Measurements from ENCODE around the gene ADIG. TPM values are rescaled to one million over a fixed set of nuclear protein-coding genes. Genes with fewer than 3 reads are reported as not detected.

ADIG gene
- total RNA-seq, 1 donor from 2014 or later: not detected

DNA sequence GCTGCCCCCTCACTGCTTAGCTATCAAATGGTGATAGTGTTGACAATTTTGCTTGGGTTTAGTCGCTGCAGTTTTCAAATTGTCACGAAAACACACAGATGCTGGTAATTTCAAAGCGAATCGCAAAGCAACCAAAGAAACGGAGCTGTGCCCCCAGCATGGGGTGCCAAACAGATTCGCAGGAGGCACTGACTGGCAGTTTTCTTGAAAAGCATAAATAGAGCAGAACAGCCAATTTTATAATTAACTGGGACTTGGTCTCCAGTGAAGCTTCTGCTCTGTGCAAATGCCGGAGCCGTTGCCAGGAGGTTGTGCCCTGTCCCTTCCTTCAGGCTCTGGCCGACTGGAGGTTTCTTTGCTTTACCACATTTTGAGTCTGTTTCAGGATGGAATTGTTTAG lies 39.4 kb downstream of the ADIG start:
- no peaks in the 10 kb centered on the region for H3K4me1 Mint-ChIP-seq
- DNase-seq: no peak
- H3K27me3 Mint-ChIP-seq: peaks cover 26% of the 10 kb centered on the region
- intact Hi-C loops (cut with micrococcal nuclease): no loop called here
- no peak overlapping the region for H3K27ac Mint-ChIP-seq
- H3K36me3 Mint-ChIP-seq (ENCODE audit: low read depth): no peaks in the 10 kb centered on the region
- no peak overlapping the region for H3K4me3 Mint-ChIP-seq
- H3K9me3 Mint-ChIP-seq: no peaks in the 10 kb centered on the region

DNA sequence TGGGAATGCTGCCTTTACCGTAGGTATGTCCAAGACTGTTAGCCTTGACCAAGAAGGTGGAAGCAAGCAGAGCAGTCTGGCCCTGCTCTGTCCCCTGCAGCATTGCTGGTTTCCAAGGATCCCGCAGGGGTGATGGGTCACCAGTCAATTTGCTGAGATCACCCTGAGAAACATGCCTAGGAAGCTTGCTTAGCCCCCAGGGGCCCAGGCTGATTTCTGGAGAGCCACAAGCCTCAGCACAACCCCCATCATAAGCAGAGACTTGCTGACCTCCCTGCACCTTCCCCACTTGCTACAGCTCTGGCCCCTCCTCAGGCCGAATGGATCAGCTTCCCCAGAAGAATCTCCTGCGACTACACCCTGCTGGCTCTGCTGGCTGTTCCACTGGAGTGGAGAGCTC lies 42.1 kb downstream of the ADIG start:
- H3K27me3 Mint-ChIP-seq: peaks cover 19% of the 10 kb centered on the region

DNA sequence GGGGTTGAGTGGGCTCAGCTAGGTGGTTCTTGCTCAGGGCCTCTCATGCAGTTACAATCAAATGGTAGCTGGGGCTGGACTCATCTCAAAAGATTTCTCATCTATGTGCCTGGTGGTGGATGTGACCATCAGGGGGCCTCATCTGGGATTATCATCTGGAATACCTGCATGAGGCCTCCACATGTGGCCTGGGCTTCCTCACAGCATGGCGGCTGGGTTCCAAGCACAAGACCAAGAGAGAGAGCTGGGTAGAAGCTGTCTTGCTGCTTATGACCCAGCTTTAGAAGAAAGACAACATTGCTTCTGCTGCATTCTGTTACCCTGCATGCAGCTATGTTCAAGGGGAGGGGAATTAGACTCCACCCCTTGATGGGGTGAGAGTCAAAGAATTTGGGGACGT lies 43.1 kb downstream of the ADIG start:
- H3K9me3 Mint-ChIP-seq: no peaks in the 10 kb centered on the region
- H3K36me3 Mint-ChIP-seq (ENCODE audit: low read depth): no peaks in the 10 kb centered on the region
- peaks cover 15% of the 10 kb centered on the region for H3K27me3 Mint-ChIP-seq
- no peak overlapping the region for H3K4me3 Mint-ChIP-seq
- H3K27ac Mint-ChIP-seq: no peak overlapping the region
- H3K4me1 Mint-ChIP-seq: no peaks in the 10 kb centered on the region
- DNase-seq: no peak
- intact Hi-C loops (cut with micrococcal nuclease): no loop called here

More for the DNA sequence above, 42.1 kb downstream of the ADIG start:
- Mint-ChIP-seq H3K4me3 (no peak overlapping the region), H3K36me3 (ENCODE audit: low read depth) (no peaks in the 10 kb centered on the region), H3K4me1 (no peaks in the 10 kb centered on the region), H3K27ac (no peak overlapping the region), H3K9me3 (no peaks in the 10 kb centered on the region)
- DNase-seq: no peak
- intact Hi-C loops (cut with micrococcal nuclease): no loop called here

DNA sequence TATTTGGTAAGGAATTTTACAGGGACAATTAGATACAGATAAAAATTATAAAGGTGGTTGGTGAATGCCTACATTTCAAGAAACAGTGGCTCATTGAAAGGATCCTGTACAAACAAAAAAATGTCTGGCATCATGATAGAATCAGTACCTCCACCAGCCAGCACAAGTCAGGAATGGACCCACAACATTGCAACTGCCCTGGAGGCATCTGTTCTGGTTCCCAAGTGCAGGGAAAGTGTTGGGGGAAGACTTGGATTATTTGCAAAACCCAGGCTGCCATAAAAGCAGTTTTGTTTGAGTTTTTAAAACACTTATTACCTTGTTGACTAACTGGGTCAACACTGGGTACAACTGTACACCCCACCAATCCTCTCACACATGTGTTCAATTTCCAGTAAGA lies 44.9 kb downstream of the ADIG start:
- peaks cover 13% of the 10 kb centered on the region for H3K27me3 Mint-ChIP-seq
- H3K36me3 Mint-ChIP-seq (ENCODE audit: low read depth): no peaks in the 10 kb centered on the region
- H3K4me3 Mint-ChIP-seq: no peak overlapping the region
- H3K4me1 Mint-ChIP-seq: peaks cover 3% of the 10 kb centered on the region
- intact Hi-C loops (cut with micrococcal nuclease): no loop called here
- no peak for DNase-seq
- H3K9me3 Mint-ChIP-seq: no peaks in the 10 kb centered on the region
- H3K27ac Mint-ChIP-seq: no peak overlapping the region

DNA sequence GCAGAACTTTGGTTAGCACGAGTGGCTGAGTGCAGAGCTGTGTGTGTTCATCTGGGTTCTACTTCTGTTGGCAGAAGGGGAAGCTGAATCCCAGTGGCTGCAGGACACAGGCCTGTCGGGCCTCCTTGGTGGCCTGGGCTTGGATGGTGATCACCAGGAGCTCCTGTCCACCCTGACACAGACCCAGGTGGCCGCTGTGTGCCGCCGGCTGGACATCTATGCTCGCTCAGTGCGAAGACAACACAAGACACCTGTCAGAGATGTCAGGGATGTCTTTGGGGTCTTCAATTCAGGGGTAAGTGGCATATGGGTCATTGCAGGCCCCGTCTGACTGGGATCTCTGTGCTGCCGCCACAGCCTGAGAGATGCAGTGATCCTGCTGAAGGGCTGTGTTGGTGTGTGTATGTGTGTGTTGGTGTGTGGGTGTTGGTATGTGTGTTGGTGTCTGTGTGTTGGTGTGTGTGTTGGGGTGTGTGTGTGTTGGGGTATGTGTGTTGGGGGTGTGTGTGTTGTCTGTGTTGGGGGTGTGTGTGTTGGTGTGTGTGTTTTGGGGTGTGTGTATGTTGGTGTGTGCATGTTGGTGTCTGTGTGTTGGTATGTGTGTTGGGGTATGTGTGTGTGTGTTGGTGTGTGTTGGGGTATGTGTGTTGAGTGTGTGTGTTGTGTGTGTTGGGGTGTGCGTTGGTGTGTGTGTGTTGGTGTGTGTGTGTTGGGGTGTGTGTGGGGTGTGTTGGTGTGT lies 46.1 kb downstream of the ADIG start:
- Mint-ChIP-seq H3K27ac (no peak overlapping the region), H3K36me3 (ENCODE audit: low read depth) (no peaks in the 10 kb centered on the region), H3K4me3 (no peak overlapping the region), H3K9me3 (no peaks in the 10 kb centered on the region), H3K4me1 (peaks cover 3% of the 10 kb centered on the region), H3K27me3 (peaks cover 9% of the 10 kb centered on the region)
- intact Hi-C loops (cut with micrococcal nuclease): no loop called here
- DNase-seq: no peak

DNA sequence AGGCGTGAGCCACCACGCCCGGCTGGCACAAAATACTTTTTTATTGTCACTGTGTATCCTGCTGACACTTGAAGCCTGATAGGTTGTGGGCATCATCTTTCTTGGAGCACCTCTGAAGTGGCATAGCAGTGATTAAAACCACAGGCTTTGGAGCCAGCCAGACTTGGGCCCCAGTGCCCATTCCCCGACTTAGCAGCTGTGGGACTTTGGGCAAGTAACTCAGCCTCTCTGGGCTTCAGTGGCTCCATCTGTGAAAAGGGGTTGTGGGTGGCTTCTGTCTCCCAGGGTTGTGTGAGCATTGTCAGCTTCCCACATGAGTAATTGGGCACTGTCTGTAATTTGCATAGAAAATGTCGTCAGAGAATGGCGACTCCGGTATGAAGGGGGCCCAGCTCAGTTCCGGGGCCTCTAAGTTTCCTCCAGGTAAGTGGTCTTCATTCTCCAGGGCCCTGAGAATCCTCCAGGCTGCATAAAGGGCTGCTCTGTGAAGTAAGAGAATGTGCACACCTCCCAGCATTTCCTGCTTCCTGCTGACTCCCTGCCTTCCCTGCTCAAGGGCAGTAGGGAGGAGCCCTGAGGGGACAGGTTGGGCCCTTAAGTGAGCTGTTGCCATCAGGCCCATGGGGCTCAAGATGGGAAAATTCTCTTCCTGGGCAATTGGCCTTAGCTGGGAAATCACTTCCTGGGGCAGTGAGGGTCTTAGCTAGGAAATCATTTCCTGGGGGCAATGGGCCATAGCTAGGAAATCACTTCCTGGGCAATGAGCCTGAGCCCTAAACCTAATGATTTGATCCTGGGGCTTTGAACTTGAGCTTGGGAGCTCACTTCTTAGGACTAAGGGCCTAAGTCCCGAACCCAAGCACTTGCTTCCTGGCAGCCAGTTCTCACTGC lies 47.8 kb downstream of the ADIG start:
- intact Hi-C loops (cut with micrococcal nuclease): no loop called here
- H3K36me3 Mint-ChIP-seq (ENCODE audit: low read depth): no peaks in the 10 kb centered on the region
- no peak overlapping the region for H3K4me3 Mint-ChIP-seq
- H3K27ac Mint-ChIP-seq: no peak overlapping the region
- H3K27me3 Mint-ChIP-seq: peaks cover 8% of the 10 kb centered on the region
- no peaks in the 10 kb centered on the region for H3K9me3 Mint-ChIP-seq
- peaks cover 8% of the 10 kb centered on the region for H3K4me1 Mint-ChIP-seq
- DNase-seq: no peak

DNA sequence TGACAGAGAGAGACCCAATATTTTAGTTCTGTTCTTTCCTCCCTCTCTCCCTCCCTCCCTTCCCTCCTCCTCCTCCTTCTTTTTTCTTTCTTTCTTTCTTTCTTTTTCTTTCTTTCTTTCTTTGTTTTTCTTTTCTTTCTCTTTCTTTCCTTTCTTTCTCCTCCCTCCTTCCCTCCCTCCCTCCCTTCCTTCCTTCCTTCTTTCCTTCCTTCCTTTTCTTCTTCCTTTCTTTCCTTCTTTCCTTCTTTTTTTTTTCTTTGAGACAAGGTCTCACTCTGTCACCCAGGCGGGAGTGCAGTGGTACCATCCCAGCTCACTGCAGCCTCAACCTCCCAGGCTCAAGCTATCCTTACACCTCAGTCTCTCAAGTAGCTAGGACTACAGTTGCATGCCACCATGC lies 49.0 kb downstream of the ADIG start:
- Mint-ChIP-seq H3K27ac (no peak overlapping the region), H3K9me3 (no peaks in the 10 kb centered on the region), H3K4me3 (no peak overlapping the region), H3K4me1 (peaks cover 8% of the 10 kb centered on the region), H3K36me3 (ENCODE audit: low read depth) (no peaks in the 10 kb centered on the region), H3K27me3 (peaks cover 4% of the 10 kb centered on the region)
- DNase-seq: no peak
- intact Hi-C loops (cut with micrococcal nuclease): loop anchor here (5.0 kb wide), 1 partner anchor 102 kb away; no protein-coding TSS in a partner anchor

DNA sequence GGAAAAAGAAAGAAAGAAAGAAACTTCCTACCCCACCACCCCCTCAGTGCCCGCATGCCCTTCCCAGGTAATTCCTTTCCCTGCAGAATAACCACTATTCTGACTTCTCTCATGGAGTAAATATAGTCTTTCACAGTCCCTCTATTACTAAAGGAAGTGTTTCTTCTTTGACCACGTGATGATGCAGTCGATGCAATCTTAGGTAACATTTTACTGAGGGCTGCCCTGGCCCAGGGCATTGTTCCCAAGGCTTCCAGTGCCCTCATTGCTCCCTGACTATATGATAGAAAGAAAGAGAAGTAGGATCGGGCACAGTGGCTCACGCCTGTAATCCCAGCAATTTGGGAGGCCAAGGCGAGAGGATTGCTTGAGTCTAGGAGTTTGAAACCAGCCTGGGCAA lies 49.7 kb downstream of the ADIG start:
- H3K4me3 Mint-ChIP-seq: no peak overlapping the region

DNA sequence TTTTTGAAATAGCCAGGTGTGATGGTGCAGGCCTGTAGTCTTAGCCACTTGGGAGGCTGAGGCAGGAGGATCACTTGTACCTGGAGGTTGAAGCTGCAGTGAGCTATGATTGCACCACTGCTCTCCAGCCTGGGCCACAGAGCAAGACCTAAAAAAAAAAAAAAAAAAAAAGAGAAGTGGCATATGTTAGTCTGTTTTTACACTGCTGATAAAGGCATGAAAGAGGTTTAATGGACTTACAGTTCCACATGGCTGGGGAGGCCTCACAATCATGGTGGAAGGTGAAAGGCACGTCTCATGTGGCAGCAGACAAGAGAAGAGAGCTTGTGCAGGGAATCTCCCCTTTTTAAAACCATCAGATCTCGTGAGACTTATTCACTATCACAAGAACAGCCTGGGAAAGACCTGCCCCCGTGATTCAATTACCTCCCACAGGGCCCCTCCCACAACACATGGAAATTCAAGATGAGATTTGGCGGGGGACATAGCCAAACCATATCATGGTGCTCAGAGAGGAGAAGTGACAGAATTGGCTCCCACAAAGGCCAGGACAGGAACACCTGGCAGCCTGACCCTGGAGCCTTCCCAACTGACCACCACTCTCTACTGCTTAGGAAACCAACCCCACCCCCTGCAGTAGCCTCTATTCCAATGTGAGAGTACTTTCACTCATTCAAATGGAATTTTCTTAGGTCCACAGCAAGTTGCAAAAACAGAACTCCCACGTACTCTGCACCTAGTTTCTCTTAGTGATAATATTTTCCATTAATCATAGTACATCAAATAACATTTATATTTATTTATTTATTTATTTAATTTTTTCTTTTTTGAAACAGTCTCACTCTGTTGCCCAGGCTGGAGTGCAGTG lies 50.4 kb downstream of the ADIG start:
- H3K36me3 Mint-ChIP-seq (ENCODE audit: low read depth): no peaks in the 10 kb centered on the region
- no peak overlapping the region for H3K4me3 Mint-ChIP-seq
- peaks cover 8% of the 10 kb centered on the region for H3K4me1 Mint-ChIP-seq
- no peak for DNase-seq
- no peak overlapping the region for H3K27ac Mint-ChIP-seq
- intact Hi-C loops (cut with micrococcal nuclease): loop anchor here (5.0 kb wide), 1 partner anchor 101 kb away; no protein-coding TSS in a partner anchor
- H3K9me3 Mint-ChIP-seq: no peaks in the 10 kb centered on the region
- H3K27me3 Mint-ChIP-seq: peaks cover 7% of the 10 kb centered on the region

More for the DNA sequence above, 49.7 kb downstream of the ADIG start:
- Mint-ChIP-seq H3K27me3 (peaks cover 5% of the 10 kb centered on the region), H3K27ac (no peak overlapping the region), H3K4me1 (peaks cover 8% of the 10 kb centered on the region), H3K36me3 (ENCODE audit: low read depth) (no peaks in the 10 kb centered on the region), H3K9me3 (no peaks in the 10 kb centered on the region)
- intact Hi-C loops (cut with micrococcal nuclease): loop anchor here (5.0 kb wide), 1 partner anchor 102 kb away; no protein-coding TSS in a partner anchor
- no peak for DNase-seq

DNA sequence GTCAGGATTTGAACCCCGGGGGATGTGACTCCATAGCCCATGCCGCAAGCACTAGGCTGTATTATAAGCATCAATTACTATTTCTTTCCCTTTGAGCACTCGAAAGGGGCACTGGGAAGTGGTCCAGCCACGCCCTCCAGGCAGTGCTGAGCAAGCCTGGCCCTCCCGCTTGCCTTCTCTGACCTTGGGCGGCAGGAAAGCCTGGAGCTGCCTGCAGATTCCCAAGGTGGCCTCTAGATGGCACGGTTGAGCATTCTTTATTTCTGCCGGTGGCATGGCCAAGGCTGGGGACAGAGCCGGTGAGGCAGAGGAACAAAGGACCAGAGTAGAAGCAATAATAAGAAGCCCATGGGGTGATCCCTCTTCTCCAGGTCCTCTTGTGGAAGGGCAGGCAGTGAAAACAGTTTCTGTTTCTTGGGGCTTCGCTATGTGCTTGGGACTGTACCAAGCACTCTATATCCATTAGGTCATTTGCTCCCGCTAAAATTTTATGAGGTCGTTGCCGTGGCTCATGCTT lies 52.6 kb downstream of the ADIG start:
- H3K36me3 Mint-ChIP-seq (ENCODE audit: low read depth): no peaks in the 10 kb centered on the region
- peaks cover 8% of the 10 kb centered on the region for H3K4me1 Mint-ChIP-seq
- no peak overlapping the region for H3K27ac Mint-ChIP-seq
- H3K4me3 Mint-ChIP-seq: no peak overlapping the region
- DNase-seq: peak; percentile 88
- H3K27me3 Mint-ChIP-seq: peaks cover 11% of the 10 kb centered on the region
- intact Hi-C loops (cut with micrococcal nuclease): loop anchor here (5.0 kb wide), 1 partner anchor 99 kb away; no protein-coding TSS in a partner anchor
- H3K9me3 Mint-ChIP-seq: no peaks in the 10 kb centered on the region

DNA sequence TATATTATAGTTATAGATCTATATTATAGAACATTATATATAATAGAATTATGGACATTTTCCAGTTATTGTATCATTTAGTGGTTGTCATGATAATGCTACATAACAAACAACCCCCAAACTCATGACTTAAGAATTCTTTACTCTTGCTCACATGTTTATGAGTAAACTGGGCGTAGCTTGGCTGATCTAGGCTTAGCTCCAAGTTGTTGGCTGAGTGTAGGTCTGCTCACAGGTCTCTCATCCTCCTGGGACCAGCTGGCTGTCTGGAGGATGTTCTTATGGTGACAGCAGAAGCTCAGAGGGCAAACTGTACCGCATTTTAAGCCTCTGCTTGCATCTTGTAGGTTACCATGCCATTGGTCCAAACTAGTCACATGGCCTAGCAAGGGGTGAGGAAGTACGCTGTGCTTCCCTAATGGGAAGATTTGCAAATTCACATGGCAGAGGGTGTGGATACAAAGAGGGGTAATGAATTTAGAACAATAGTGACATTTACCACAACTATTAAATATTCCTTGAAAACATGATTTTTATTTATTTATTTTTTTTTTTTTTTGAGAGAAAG lies 54.8 kb downstream of the ADIG start:
- Mint-ChIP-seq H3K36me3 (ENCODE audit: low read depth) (no peaks in the 10 kb centered on the region), H3K4me1 (peaks cover 5% of the 10 kb centered on the region), H3K27me3 (peaks cover 22% of the 10 kb centered on the region), H3K9me3 (no peaks in the 10 kb centered on the region), H3K4me3 (no peak overlapping the region), H3K27ac (no peak overlapping the region)
- intact Hi-C loops (cut with micrococcal nuclease): no loop called here
- DNase-seq: no peak

Measured in activated CD4-positive, alpha-beta T cell treated with anti-CD3 and anti-CD28 coated beads, Interleukin-2, amount 10 ng/mL, durations not matched to agents 24 days and 14 days (primary cell).